Measurements from ENCODE around the gene BEAN1.

Gene BEAN1

GRCh38 chr16:66477028-66477515 lies 50.0 kb downstream of the BEAN1 start:
- no peaks in the 10 kb centered on the region for H3K4me1 ChIP-seq
- H3K79me2 ChIP-seq = no peaks in the 10 kb centered on the region
- H3K9ac ChIP-seq = no peak overlapping the region

GRCh38 chr16:66478733-66479511 lies 51.8 kb downstream of the BEAN1 start:
- Histone ChIP-seq H3K4me1 (no peaks in the 10 kb centered on the region), H3K79me2 (no peaks in the 10 kb centered on the region), H3K27ac (no peak overlapping the region), H3K9ac (no peak overlapping the region), H2AFZ (no peak overlapping the region), H3K4me2 (ENCODE audit: low read length) (no peak overlapping the region), H3K4me3 (ENCODE audit: low read depth, low read length) (no peak overlapping the region), H3K9me3 (ENCODE audit: control insufficient read depth, low read length) (no peaks in the 10 kb centered on the region), H3K27me3 (ENCODE audit: control insufficient read depth, insufficient read depth, low read length) (no peaks in the 10 kb centered on the region), H3K36me3 (ENCODE audit: control insufficient read depth, insufficient read depth, low read length) (no peaks in the 10 kb centered on the region)
- TF ChIP-seq, protein P1, sequence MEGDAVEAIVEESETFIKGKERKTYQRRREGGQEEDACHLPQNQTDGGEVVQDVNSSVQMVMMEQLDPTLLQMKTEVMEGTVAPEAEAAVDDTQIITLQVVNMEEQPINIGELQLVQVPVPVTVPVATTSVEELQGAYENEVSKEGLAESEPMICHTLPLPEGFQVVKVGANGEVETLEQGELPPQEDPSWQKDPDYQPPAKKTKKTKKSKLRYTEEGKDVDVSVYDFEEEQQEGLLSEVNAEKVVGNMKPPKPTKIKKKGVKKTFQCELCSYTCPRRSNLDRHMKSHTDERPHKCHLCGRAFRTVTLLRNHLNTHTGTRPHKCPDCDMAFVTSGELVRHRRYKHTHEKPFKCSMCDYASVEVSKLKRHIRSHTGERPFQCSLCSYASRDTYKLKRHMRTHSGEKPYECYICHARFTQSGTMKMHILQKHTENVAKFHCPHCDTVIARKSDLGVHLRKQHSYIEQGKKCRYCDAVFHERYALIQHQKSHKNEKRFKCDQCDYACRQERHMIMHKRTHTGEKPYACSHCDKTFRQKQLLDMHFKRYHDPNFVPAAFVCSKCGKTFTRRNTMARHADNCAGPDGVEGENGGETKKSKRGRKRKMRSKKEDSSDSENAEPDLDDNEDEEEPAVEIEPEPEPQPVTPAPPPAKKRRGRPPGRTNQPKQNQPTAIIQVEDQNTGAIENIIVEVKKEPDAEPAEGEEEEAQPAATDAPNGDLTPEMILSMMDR (IDR thresholded peaks at IDR 0.05) = peak; percentile 76

More at GRCh38 chr16:66477028-66477515, 50.0 kb downstream of the BEAN1 start:
- TF ChIP-seq, protein P1 (IDR thresholded peaks at IDR 0.05) = no peak
- no peaks in the 10 kb centered on the region for H3K27me3 ChIP-seq (ENCODE audit: control insufficient read depth, insufficient read depth, low read length)
- H3K9me3 ChIP-seq (ENCODE audit: control insufficient read depth, low read length) = no peaks in the 10 kb centered on the region
- H3K4me3 ChIP-seq (ENCODE audit: low read depth, low read length) = no peak overlapping the region
- H3K27ac ChIP-seq = no peak overlapping the region
- no peak overlapping the region for H2AFZ ChIP-seq
- H3K36me3 ChIP-seq (ENCODE audit: control insufficient read depth, insufficient read depth, low read length) = no peaks in the 10 kb centered on the region
- H3K4me2 ChIP-seq (ENCODE audit: low read length) = no peak overlapping the region

DNA sequence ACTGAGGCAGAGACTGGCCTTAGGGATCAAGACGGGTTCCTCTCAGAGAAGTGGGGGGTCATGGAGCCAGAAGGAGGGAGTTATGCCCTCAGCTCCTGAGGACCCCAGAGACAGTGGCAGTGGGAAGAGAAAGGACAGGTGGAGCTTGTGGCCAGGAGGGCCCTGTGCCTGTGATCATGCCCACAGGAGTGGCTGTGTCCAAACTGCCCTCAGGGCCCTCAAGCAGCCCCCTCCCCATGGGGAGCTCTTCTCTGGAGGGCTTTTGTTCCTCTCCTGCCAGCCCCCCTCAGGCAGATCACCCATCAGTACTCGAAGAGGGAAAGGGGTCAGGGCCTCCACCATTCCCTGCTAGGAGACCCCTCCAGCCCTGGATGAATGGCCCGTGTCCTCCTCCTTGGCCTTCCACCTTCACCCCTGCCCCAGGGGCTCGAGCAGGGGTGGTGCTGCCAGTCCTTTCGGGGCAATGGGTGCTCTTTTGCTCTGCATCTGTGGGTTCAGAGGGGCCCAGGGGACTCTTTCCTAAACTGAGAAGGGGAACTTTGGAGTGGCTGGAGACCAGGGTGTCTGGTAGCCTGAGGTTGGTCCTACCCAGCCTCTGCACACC lies 52.7 kb downstream of the BEAN1 start:
- H2AFZ ChIP-seq = no peak overlapping the region
- H3K4me3 ChIP-seq (ENCODE audit: low read depth, low read length) = no peak overlapping the region
- no peaks in the 10 kb centered on the region for H3K79me2 ChIP-seq
- no peak overlapping the region for H3K27ac ChIP-seq
- no peaks in the 10 kb centered on the region for H3K9me3 ChIP-seq (ENCODE audit: control insufficient read depth, low read length)
- TF ChIP-seq, protein P1 (IDR thresholded peaks at IDR 0.05) = no peak
- no peaks in the 10 kb centered on the region for H3K36me3 ChIP-seq (ENCODE audit: control insufficient read depth, insufficient read depth, low read length)
- no peak overlapping the region for H3K9ac ChIP-seq
- no peaks in the 10 kb centered on the region for H3K4me1 ChIP-seq
- H3K4me2 ChIP-seq (ENCODE audit: low read length) = no peak overlapping the region
- H3K27me3 ChIP-seq (ENCODE audit: control insufficient read depth, insufficient read depth, low read length) = no peaks in the 10 kb centered on the region

- no peak overlapping the region for H2AFZ ChIP-seq
- TF ChIP-seq, protein P1 (IDR thresholded peaks at IDR 0.05) = no peak
- H3K79me2 ChIP-seq = no peaks in the 10 kb centered on the region
- no peak overlapping the region for H3K4me3 ChIP-seq (ENCODE audit: low read depth, low read length)
- no peaks in the 10 kb centered on the region for H3K27me3 ChIP-seq (ENCODE audit: control insufficient read depth, insufficient read depth, low read length)
- H3K9ac ChIP-seq = no peak overlapping the region
- no peaks in the 10 kb centered on the region for H3K4me1 ChIP-seq
- H3K36me3 ChIP-seq (ENCODE audit: control insufficient read depth, insufficient read depth, low read length) = no peaks in the 10 kb centered on the region
- no peaks in the 10 kb centered on the region for H3K9me3 ChIP-seq (ENCODE audit: control insufficient read depth, low read length)
- no peak overlapping the region for H3K27ac ChIP-seq
- no peak overlapping the region for H3K4me2 ChIP-seq (ENCODE audit: low read length)
Measured at GRCh38 chr16:66480265-66481080, 53.4 kb downstream of the BEAN1 start.
